ENCODE results near the gene IL22RA1.

Gene IL22RA1, protein sequence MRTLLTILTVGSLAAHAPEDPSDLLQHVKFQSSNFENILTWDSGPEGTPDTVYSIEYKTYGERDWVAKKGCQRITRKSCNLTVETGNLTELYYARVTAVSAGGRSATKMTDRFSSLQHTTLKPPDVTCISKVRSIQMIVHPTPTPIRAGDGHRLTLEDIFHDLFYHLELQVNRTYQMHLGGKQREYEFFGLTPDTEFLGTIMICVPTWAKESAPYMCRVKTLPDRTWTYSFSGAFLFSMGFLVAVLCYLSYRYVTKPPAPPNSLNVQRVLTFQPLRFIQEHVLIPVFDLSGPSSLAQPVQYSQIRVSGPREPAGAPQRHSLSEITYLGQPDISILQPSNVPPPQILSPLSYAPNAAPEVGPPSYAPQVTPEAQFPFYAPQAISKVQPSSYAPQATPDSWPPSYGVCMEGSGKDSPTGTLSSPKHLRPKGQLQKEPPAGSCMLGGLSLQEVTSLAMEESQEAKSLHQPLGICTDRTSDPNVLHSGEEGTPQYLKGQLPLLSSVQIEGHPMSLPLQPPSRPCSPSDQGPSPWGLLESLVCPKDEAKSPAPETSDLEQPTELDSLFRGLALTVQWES

GRCh38 chr1:24142546-24143534 is at the start of gene IL22RA1:
Gene IL22RA1, minus strand, starts transcription at chr1:24143140. Its CDS starts 58 bp downstream, at chr1:24143082.
- DNase-seq (ENCODE audit: low spot score), result peak; percentile 48

- DNase-seq (ENCODE audit: low spot score), result no peak
These were observed 48.9 kb upstream of the IL22RA1 start for GRCh38 chr1:24191860-24192259.

- no peak for DNase-seq (ENCODE audit: low spot score)
These were observed 48.1 kb upstream of the IL22RA1 start for GRCh38 chr1:24190983-24191461.

DNA sequence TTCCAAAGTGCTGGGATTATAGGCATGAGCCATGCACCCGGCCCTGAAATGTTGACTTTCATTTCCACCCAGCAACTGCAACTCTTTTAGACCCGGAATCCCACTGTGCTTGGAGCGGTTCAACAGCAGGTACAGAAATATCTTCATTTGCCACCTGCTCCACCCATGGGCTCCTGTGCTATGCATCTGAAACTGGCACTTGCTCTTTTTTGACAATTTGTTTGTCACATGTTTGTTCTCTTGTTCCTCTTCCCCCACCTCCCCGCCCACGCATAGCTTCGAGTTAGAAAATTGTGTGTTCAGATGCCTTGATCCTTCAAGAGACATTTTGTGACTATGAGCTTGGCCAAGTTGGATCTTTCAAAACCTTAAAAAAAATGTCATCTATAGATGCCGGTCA is 46.6 kb upstream of the IL22RA1 start:
- no peak for DNase-seq (ENCODE audit: low spot score)

GRCh38 chr1:24186993-24187790 is 44.3 kb upstream of the IL22RA1 start, which contains the start of gene IFNLR1:
Gene IFNLR1, minus strand, starts transcription at chr1:24187289. Its CDS starts 41 bp downstream, at chr1:24187248.
- DNase-seq (ENCODE audit: low spot score), result peak; percentile 86

- no peak for DNase-seq (ENCODE audit: low spot score)
These were observed 43.7 kb upstream of the IL22RA1 start for GRCh38 chr1:24186711-24186992.

- no peak for DNase-seq (ENCODE audit: low spot score)
These were observed 43.2 kb upstream of the IL22RA1 start for GRCh38 chr1:24186031-24186710.

DNA sequence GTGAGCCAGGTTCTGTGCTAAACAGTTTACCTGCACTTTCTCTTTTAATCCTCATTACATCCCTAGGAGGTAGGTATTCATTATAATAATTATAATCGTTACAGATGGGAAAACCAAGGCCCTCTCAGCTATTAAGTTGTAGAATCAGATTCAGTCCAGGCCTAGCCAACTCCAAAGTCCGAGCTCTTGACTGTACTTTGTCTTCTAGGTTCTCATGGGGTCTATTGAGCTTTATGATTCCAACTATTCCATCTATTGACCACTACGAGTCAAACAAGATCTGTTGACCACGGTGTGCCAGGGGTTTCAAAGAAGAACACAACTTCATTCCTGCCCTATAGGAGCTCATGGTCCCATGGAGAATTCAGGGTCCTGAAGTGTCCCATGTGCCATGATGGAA is 42.1 kb upstream of the IL22RA1 start:
- DNase-seq (ENCODE audit: low spot score), result no peak

- DNase-seq (ENCODE audit: low spot score), result no peak
These were observed 39.1 kb upstream of the IL22RA1 start for GRCh38 chr1:24182061-24182460.

- DNase-seq (ENCODE audit: low spot score), result no peak
These were observed 38.7 kb upstream of the IL22RA1 start for GRCh38 chr1:24181619-24182018.

DNA sequence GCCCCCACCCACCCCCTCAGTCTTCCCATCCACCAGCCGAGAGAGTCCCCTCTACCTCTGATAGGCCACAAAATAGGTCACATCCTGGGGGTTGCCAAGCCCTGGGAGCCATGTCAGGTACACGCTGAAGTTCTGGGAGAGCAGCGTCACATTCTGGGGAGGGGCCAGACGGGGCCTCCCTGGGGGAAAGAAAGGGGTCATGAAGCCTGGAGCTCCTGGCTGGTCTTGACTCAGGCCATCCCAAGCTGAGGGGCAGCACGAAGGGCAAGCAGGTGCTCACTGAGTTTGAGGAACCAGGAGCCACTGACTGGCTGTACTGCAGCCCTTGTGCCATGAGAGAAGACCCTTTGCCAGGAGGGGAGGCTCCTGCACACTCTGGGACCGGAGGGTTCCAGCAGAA is 37.7 kb upstream of the IL22RA1 start:
- DNase-seq (ENCODE audit: low spot score), result no peak

DNA sequence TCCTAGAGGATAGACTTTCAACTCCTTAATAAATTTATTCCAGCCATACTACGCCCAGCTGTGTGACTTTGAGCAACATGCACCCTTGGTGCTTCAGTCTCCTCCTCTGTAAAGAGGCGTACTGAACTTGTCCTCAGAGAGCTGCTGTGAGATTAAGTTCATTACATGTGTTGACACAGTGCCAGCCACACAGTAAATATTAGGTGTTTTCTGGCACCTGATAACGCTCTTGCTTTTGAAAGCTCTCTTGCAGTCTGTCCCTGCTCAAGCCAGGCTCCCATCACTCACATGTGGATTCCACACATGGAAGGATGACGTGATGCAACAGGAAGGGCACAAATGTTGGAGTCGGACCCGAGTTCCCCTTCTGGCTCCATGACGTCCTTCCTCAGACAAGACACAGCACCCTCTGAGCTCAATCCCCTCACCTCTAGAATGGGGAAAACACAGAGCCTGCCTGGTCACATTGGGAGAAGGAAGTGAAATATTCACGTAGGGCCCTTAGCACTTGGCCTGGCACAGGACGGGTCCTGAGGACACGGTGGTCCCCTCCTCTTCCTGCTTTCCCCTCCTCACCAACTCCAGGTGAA is 36.4 kb upstream of the IL22RA1 start:
- DNase-seq (ENCODE audit: low spot score), result no peak

GRCh38 chr1:24178407-24178806 is 35.5 kb upstream of the IL22RA1 start:
- DNase-seq (ENCODE audit: low spot score), result no peak

- no peak for DNase-seq (ENCODE audit: low spot score)
These were observed 34.2 kb upstream of the IL22RA1 start for GRCh38 chr1:24177161-24177560.

GRCh38 chr1:24175033-24175755 is 32.3 kb upstream of the IL22RA1 start:
- no peak for DNase-seq (ENCODE audit: low spot score)

DNA sequence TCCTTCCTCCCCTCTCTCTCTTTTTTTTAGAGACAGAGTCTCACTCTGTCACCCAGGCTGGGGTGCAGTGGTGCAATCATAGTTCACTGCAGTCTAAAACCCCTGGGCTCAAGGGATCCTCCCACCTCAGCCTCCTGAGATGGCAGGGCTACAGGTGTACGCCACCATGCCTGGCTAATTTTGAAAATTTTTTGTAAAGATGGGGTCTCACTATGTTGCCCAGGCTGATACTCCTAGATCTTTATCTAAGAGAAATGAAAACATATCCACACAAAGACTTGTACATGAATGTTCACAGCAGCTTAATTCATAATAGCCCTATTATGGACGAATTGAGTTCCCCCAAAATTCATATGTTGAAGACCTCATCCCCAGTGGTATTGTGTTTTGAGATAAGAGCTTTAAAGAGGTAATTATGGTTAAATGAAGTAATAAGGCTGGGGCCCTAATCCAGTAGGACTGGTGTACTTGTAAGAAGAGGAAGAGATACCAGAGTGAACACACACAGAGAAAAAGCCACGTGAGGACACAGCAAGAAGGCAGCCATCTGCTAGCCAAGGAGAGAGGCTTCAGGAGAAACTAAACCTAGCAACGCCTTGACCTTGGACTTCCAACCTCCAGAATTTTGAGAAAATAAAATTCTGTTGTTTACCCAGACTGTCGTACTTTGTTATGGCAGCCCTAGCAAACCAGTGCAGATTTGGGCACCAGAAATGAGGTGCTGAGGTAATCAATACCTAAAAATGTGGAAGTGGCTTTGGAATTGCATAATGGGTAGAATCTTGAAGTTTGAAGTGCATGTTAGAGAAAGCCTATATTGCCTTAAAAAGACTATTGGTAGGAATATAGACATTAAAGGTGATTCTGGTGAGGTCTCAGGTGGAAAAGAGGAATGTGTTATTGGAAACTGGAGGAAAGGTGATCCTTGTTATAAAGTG is 31.0 kb upstream of the IL22RA1 start:
- DNase-seq (ENCODE audit: low spot score), result no peak

DNA sequence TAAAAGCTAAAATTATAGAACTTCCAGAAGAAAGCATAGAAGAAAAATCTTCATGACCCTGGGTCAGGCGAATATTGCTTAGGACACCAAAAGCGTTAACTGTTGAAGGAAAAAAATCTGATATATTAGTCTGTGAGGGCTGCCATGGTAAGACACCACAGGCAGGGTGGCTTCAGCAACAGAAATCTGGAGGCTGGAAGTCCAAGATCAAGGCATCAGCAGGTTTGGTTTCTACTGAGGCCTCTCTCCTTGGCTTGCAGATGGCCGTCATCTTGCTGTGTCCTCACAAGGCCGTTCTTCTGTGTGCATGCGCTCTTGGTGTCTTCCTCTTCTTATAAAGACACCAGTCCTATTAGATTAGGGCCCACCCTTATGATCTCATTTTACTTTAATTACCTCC is 29.7 kb upstream of the IL22RA1 start:
- no peak for DNase-seq (ENCODE audit: low spot score)

GRCh38 chr1:24169286-24169685 is 26.3 kb upstream of the IL22RA1 start:
- DNase-seq (ENCODE audit: low spot score), result no peak

DNA sequence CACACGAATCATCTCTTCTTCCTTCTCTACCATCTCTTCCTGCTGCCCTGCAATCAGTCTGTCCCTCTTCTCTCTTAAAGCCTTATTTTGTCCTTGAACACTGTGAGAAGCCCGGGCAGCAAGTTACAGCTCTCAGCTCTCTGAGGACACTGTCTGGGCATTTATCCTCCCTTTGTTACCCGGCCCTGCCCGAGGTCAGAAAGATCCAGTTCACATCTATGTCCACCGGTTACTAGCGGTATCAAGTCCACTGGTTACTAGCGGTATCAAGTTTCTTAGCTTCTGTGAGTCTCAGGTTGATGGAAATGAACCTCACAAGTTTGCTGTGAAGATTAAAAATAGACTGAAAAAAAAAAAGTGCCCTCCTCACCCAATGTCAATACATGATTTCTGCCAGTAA is 25.3 kb upstream of the IL22RA1 start:
- no peak for DNase-seq (ENCODE audit: low spot score)

All from D341Med (cell line).